GM18519 (cell line): ENCODE results near the gene SLX9.

Experiments used
- ATAC-seq: cut with Tn5 transposase; IDR thresholded peaks from one replicate; pipeline ENCODE4 v1.9.1; 2021; ENCODE audit warnings: mild to moderate bottlenecking, moderate library complexity; ENCODE audit not compliant: unreplicated experiment, low FRiP score

SLX9 gene

DNA sequence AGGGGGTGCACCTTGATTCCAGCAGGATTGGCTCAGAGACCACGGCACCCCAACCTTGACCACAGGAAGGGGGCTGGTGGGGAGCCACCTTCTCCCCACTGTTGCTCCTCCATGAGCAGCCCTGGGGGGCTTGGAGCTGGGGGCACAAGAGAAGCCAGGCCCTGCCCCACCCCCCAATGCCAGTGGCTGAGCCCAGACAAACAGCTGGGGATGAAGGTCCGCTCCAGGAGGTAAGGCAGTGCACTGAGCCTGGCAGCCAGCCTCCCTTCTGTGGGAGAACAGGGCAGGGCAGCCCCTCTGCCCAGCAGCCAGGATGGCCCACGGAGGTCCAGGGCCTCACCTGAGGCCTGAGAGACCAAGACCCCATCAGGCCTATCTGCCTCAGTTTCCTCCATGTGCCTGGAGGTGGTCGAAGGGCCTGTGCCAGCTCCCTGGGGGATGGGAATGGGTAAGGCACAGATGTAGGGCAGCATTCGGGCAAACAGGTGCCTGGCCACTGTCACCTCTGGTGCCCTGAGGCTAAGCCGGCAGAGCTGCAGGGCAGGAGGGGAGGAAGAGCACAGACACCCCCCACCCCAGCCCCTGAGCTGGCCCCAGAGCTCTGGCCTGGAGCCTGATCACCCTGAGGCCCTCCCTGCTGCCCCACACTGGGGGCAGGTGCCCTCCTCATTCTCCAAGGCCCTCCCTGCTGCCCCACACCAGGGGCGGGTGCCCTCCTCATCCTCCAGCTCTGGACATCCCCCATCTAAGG lies 26.2 kb upstream of the SLX9 start:
- ATAC-seq = no peak

DNA sequence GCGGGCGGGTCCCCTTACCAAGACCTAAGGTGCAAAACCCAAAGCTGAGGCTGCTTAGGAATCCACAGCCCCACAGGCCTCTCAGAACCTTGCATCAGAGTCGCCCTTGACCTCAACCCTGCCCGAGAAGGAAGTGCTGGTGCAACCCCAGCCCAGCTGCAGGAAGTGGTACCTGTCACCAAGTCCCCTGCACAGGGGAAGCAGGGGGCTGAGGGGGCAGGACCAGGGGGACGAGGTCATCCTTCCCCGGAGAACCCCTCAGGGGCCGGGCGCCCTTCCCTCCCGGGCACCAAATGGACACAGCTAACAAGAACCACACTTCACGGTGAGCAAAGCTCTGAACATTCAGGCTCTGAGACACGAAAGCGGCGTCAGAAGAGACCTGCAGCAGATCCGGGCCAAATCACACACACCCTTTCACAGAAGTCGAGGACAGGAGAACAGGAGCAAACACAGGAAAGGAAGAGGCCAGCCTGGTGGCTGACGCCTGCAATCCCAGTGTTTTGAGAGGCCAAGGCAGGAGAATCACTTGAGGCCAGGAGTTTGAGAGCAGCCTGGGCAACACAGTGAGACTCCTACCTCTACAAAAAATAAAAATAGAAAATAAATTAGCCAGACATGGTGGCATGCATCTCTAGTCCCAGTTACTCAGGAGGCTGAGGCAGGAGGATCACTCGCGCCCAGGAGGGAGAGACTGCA lies 25.5 kb upstream of the SLX9 start:
- no peak for ATAC-seq

DNA sequence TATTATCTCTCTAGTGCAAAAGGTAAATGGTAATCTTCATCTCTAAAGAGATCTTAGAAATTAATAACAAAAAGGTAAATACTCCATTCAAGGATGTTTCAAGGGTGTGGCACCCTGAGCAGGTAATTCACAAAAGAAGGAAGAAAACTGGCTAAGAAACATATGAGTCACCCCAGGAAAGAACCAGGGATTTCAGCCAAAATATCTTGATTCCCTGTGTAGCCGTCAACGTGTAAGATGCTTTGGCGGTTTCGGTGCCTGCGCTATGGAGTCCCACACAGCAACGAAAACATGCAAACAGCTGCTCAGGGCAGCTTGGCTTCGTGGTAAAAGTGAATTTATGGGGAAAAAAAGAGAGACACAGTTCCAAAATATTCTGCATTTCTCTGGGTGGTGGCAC lies 22.9 kb upstream of the SLX9 start:
- ATAC-seq = no peak

DNA sequence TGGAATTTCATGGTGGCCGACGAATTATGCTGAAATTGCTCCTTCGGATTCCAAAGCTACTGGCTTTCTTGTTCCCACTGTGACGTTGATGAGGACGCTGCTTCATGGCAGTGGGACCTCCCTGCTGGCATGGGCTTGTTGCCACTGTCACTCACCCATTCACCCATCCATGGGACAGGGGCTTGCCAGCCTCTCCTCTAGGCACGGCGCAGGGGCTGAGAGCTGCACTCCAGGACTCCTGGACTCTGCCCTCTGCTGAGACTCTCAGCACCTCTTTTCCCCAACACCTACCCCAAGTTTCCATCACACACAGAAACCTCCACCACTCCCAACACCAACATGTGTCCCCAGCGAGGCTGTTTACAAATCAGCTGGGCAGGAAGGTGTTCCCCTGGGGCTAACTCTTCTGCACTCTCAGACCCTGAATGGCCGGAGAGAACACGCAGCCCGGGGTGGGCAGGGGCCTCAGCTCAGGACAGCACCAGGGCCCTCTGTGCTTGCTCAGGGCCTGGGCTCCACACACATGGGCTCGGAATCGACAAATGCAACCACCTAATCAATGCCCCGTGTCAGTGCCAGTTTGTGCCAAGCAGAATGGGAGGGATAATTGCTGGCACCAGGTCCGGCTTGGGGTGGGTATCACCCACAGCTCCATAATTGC lies 22.3 kb upstream of the SLX9 start:
- no peak for ATAC-seq

DNA sequence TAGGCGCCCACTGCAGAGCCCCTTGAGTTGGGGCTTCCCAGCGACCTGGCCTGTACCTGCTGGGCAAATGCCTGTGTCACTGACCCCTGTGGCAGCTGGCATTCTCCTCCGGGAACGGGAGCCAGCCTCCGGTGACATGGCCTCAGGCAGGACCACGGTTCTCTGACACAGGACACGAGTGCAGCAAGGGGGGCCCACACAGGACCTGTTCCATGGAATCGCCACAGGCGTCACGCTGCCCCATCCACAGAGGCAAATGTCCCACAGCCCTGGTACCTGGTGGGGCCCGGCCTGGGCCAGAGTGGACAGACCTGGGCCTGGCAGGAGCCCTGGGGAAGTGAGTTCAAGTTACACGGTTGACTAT lies 21.7 kb upstream of the SLX9 start:
- no peak for ATAC-seq

DNA sequence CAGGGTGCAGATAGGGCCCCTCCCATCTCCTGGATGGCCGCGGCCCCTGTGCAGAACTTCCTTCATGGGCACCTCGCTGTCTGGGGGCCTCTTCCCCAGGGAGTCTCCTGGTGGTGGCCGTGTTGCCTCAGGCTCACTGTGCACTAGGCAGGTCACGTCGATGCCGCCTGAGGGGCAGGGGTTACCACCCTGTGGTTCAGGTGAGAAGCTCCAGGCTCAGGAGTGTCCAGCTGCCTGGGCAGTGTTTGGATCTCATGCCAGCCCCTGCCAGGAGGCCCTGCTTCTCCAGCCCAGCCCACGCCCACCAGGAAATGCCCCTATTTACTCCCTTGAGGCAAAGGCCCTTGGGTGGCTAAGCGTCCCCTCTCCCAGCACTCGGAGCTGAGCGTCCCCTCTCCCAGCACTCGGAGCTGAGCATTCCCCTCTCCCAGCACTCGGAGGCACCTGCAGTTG lies 21.2 kb upstream of the SLX9 start:
- no peak for ATAC-seq

DNA sequence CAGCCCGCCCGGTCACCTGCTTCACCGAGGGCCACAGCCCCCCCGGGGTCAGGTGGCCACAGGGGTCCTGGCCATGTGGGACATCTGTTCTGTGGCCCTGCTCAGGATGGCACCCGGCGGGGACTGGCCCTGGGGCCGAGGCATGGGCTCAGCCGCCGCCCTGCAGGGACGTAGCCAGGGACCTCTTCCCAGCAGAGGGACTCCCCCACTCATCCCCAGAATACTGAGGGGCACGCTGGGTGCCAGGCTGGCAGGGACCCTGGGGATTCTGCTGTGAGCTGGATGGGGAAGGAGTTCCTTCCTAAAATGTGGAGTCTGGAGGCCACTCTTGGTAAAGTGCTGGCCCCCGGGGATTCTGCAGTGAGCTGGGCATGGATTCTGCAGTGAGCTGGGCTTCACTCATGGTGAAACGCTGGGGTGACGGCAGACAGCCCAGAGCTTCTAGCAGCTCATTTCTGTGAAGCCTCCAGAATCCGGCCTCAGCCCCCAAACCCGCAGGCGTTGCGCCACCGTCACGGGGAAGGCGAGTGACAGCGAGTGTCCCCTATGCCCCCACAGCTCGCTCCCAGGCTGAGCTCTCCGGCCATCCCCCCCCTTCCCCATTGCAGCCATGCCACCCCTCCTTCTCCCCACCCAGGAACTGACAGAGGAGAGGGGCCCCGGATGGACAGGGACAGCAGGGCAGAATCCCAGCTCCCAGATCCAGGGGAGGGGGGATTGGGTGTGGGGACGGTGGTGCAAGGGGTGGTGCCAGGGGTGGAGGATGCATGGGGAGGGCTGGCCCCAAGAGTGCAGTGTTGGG lies 20.5 kb upstream of the SLX9 start:
- ATAC-seq = no peak

DNA sequence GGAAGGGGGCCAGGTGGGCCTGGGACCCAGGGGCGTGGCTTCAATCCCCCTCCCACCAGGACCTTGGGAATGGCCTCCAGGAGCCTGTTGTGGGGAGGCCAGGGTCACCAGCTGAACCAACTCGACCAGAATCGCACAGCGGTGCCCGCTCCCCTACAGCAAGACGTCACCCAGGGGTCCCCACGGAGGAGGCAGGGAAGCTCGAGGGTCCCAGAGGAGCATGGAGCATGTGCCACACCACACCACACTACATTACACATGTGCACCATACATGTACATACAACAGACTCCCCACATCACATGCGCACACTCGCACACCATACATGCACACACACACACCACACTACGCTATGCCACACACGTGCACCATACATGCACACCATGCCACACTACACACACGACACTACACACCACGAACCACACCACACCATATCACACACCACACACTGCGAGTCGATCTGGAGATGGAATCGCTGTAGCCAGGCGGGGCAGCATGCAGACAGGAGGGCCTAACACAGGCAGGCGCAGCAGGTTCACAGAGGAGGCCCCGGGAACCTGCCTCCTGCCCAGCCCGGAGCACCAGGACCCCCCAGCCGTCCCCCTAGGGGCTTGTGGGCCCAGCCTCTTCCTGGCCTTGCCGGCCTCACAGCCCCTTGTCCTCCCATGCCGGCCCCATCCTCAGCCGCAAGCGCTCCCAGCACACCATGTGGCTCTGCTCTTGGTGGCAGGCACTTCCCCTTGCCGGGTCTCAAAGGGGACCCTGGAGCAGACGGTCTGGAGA lies 19.7 kb upstream of the SLX9 start:
- no peak for ATAC-seq

DNA sequence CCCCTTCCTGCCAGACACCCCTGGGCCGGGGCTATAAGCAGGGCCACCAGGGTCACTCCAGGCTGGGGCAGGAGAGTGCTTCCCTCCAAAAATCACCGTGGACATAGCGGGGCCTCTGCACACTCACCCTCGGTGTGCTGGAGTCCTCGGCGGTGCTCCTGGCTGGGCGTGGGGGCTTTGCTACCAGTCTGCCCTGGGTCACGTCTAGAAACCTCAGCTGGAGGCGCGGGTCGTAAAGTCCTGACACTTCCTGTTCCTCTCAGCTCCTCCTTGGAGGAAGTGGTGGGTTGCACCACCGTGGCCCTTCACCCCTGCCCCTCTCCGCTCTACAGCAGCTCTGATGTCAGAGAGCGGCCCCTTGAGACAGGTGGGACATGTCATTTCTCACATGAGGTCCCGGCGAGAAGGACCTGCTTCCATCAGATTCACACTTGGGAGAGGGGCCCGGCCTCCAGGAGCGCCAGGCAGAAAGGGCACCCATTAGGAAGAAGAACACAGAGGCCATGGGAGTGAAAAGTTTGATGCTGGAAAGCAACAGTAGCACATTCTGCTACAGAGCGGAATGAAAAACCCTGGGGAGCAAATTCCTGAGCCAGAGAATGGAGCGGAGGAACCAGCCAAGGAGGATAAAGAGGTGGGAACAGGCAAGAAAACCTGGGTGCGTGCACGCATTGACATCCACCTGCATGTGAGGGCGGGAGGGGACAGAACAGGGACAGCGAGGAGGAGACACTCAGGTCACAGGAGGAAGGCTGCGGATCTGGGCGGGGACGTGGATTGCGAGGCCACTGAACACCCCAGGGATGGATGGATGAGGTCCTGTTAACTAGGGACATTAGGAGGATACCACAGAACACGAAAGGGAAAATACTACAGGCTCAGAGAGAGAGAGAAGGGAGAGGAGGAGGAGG lies 18.9 kb upstream of the SLX9 start, which contains the start of gene ITGB2:
TSS of gene ITGB2 (minus strand) at position 206 of the 911 bp plus-strand sequence. CDS start 10,117 bp downstream, outside the sequence.
- no peak for ATAC-seq

DNA sequence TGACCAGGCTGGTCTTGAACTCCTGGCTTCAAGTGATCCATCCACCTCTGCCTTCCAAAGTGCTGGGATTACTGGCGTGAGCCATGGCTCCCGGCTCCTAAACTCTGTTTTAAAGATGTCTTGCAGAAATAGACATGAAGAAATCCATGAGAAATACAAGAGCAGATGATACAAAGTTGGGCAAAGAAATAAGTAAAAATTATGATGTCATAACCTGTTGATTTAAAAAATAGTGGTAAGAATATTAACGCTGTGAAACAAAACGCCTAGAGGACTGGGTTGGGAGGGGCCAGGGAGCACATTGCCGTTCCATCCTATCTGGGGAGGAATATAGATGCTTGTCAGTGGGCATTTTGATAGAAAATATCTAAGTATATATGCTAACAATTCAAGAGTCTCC lies 17.9 kb upstream of the SLX9 start:
- ATAC-seq = no peak

DNA sequence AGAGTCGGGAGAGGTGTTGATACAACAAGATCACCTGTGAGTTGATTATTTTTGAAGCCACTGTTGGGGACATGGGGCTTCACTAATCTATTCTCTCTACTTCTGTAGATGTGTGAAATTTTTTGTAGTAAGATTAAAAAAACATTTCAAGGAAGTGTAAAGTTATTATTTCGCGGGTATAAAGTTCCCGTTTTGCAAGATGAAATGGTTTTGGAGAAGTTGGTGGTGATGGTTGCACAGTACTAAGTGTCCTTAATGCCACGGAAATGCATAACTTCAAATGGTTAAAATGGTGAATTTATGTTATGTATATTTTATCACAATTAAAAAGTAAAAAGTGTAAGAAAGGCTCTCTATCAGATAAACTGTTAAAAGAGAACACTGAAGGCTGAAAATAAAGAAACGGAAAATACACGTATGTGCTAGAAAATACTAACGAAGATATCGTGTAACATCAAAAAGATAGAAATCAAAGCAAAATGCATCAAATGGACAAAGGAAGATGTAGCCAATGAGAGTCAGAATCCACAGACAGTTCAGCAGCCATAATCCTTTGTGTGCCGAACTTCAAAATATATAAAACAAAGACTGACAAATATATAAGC lies 16.2 kb upstream of the SLX9 start:
- ATAC-seq = no peak

DNA sequence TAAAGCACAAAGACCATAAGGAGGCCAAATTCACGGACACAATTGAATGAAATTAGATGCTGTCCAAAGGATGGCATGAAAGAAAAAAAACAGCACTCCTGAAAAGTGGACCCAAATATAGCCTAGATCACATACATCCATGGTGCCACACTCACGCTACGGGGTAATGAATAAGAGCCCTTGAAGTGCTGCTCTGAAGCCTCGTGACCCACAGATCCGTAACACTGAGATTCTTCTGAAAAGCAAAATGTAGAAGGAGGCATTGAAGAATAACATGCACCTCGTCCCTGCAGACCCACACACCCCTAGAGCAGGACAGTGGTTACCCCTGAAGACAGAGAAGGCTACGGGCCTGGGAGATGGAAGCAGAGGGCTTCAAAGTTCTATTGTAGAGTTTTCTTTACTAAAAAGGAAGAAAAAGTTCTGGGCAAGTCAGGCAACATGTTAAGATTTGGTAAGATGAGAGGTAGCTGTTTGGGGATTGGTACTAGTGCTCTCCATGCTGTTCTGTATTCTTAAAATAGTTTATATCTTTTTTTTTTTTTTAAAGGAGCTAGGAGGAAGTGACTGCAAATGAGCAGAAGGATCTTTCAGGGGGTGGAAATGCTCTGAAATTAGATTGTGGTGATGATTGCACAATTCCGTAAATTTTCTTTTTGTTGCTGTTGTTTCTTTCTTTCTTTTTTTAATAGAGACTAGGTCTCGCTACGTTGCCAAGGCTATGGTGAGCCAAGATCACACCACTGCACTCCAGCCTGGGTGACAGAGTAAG lies 15.0 kb upstream of the SLX9 start:
- ATAC-seq = no peak

DNA sequence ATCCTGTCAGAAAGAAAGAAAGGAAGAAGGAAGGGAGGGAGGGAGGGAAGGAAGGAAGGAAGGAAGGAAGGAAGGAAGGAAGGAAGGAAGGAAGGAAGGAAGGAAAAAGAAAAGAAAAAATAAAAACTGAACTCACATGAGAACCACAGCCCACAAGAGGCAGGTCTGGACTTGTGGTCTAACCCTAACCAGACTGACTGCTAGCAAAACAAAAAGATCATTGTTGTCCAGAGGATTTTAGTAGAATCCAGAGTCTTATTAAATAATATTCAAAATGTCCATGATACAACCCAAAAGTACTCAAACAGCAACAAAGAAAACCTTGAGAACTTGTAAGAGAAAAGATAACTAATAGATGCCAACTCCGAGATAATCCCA lies 14.5 kb upstream of the SLX9 start:
- ATAC-seq = no peak

DNA sequence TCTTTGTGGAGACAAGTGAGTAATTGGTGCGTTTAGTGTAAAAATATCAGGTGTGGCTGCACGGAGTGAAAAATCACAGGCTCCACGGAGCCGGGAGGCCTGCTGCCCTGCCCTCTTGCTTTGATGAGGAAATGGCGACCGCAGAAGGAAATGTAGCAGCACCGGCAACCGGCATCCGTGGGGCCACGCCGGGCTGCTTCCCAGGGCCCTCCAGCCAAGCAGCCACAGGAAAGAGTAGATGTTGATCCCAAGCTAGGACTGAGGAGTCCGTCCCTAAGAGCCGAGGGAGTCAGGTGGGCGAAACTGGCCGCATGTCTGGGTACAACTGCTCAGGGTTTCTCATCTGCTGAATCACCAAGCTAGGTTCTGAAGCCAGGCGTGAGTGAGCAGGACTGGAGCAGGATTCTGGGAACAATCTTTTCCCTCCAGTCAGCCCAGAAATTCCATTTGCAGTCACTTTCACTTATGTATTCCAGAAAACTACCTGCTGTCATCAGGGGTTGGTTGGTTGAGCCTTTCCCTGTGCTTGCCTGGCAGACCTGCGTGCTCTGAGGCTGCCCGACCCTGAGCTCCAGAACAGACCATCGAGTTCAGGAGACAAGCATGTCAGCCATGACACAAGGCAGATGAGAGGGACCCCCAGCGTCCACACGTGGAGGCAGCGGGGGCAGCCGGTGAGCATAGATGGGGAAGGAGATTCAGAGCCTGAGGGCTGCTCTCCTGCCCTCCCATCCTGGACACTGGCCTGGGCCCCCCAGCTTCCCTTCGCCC lies 13.3 kb upstream of the SLX9 start:
- ATAC-seq = no peak

DNA sequence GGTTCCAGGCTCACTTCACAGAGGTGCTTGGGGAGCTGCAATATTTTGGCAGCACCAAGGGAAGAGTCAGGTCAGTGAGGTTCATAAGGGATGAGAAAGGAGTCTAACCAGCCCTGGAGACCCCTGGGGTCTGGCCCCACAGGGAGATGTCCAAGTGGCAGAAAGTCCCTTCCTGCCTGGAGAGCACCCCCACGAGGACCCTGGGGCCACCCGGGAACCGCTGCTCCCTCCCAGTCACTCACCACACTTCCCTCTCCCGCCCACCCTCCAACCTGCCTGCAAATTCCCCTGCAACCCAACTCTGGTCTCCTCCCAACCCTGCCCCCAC lies 12.6 kb upstream of the SLX9 start:
- no peak for ATAC-seq

DNA sequence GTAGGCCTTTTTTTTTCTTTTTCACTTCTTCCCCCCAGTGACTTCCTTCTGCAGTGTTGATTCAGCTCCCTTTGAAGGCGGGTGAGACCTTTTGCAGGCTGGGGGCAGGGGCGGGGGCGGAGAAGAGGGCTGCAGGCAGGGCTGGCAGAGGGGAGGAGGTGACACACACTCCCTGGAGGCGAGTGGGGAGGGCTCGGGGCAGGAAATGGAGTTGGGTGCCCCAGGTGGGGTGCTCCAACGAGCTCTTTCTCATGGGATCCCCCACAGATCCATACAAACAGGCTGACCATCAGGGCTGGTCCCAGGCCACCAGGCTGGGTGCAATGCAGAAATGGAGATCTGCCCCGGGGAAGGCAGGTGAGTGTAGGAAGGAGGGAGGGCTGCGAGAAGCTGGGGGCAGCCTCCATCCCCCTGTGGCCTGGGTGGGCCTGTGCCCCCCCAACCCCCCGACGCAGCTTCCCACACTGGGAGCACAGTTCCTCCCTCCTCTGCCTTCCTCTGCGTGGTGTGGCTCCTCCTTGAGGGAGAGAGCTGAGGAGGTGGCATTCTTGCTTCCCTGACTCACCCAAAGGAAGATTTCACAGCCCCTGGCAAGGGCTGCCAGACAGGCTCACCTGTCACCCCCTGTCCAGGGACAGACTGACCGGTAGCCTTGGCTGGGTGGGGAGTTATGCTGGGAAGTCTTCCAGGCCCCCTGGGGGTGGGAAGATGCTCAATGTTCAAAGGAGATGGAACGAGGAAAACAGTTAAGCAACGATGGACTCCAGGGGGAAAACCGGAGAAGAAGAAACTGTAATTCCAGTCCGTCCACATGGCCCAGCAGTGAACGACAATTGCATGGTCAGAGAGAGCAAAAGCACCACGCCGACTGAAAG lies 12.0 kb upstream of the SLX9 start:
- no peak for ATAC-seq
